Neural progenitor cell (in vitro differentiated cells): Measurements from ENCODE around the gene ATXN1. TPM values are rescaled to one million over a fixed set of nuclear protein-coding genes. Genes with fewer than 3 reads are reported as not detected.
"Not testable (repeated sequence)": the region's sequence is repeated elsewhere in the genome, so short reads cannot be mapped to it uniquely, and the experiment has no call there.

ENCODE experiments used
- DNase-seq: peaks from one replicate; pipeline ENCODE4 v3.0.0-alpha.2; 2016; ENCODE audit warnings: low spot score
- H2AFZ ChIP-seq: fragments of 200-600 bp; sonication (generic); replicated peaks from 2 replicates; pipeline ENCODE4 v1.6.1; 2016; ENCODE audit warnings: antibody characterized with exemption
- H3F3A ChIP-seq: fragments of 200-600 bp; sonication (generic); 2 replicates; pipeline ENCODE4 v1.6.1; 2016; ENCODE audit warnings: antibody characterized with exemption, low read depth
- H3K27ac ChIP-seq: fragments of 200-600 bp; sonication (generic); 2 replicates; pipeline ENCODE4 v1.5.1; 2016; ENCODE audit warnings: mild to moderate bottlenecking
- H3K27me3 ChIP-seq: fragments of 200-600 bp; sonication (generic); 2 replicates; pipeline ENCODE4 v1.6.1; 2016; ENCODE audit warnings: mild to moderate bottlenecking, moderate library complexity
- H3K36me3 ChIP-seq: fragments of 200-600 bp; sonication (generic); 2 replicates; pipeline ENCODE4 v1.5.1; 2016
- H3K4me1 ChIP-seq: fragments of 200-600 bp; sonication (generic); 2 replicates; pipeline ENCODE4 v1.6.1; 2016; ENCODE audit warnings: mixed run types
- H3K4me2 ChIP-seq: fragments of 200-600 bp; sonication (generic); 2 replicates; pipeline ENCODE4 v1.6.1; 2016
- H3K4me3 ChIP-seq: fragments of 200-600 bp; sonication (generic); 2 replicates; pipeline ENCODE4 v1.5.1; 2016
- H3K79me2 ChIP-seq: fragments of 200-600 bp; sonication (generic); 2 replicates; pipeline ENCODE4 v1.6.1; 2016; ENCODE audit warnings: low read depth
- H3K9ac ChIP-seq: fragments of 200-600 bp; sonication (generic); 2 replicates; pipeline ENCODE4 v1.6.1; 2016
- H3K9me3 ChIP-seq: fragments of 200-600 bp; sonication (generic); 2 replicates; pipeline ENCODE4 v1.5.1; 2016; ENCODE audit warnings: low read depth
- H4K20me1 ChIP-seq: fragments of 200-600 bp; sonication (generic); 2 replicates; pipeline ENCODE4 v1.6.1; 2016; ENCODE audit warnings: low read depth
- H3K27ac Mint-ChIP-seq: 3 replicates; pipeline ENCODE4 v1.8.0; 2021; ENCODE audit warnings: mixed read lengths
- H3K27me3 Mint-ChIP-seq: 2 replicates; pipeline ENCODE4 v1.8.0; 2022; ENCODE audit warnings: low read depth, mild to moderate bottlenecking, inconsistent platforms, moderate library complexity, mixed read lengths; ENCODE audit not compliant: insufficient read depth
- H3K36me3 Mint-ChIP-seq: 3 replicates; pipeline ENCODE4 v1.8.0; 2021; ENCODE audit warnings: mixed read lengths
- H3K4me1 Mint-ChIP-seq: 3 replicates; pipeline ENCODE4 v1.8.0; 2021; ENCODE audit warnings: mixed read lengths
- H3K4me3 Mint-ChIP-seq: 3 replicates; pipeline ENCODE4 v1.8.0; 2021; ENCODE audit warnings: mild to moderate bottlenecking, moderate library complexity, mixed read lengths
- H3K9me3 Mint-ChIP-seq: 3 replicates; pipeline ENCODE4 v1.8.0; 2020; ENCODE audit warnings: mixed read lengths
- CTCF ChIP-seq: fragments of 200-600 bp; sonication (generic); IDR thresholded peaks from 2 replicates; pipeline ENCODE4 v1.5.1; 2017; ENCODE audit warnings: antibody characterized with exemption, mild to moderate bottlenecking
- EZH2 ChIP-seq: fragments of 200-600 bp; sonication (generic); IDR thresholded peaks from 2 replicates; pipeline ENCODE4 v1.6.1; 2017; ENCODE audit warnings: antibody characterized with exemption, mild to moderate bottlenecking, moderate library complexity
- EZH2phosphoT487 ChIP-seq: fragments of 200-600 bp; sonication (generic); IDR thresholded peaks from 2 replicates; pipeline ENCODE4 v1.6.1; 2017; ENCODE audit warnings: antibody characterized with exemption
- total RNA-seq: library from RNA; depleted of rRNA; stranded (reverse); fragments of >200 nt; gene quantifications from 2 replicates; pipeline ENCODE4 v1.2.3, GENCODE V29; 2015; ENCODE audit warnings: low replicate concordance

ATXN1 gene
- total RNA-seq, 1 donor from 2014 or later: 3.6 TPM

GRCh38 chr6:16619777-16620176, 141.5 kb downstream of the ATXN1 start:
- Histone ChIP-seq H4K20me1 (no peaks in the 10 kb centered on the region), H3K36me3 (no peaks in the 10 kb centered on the region), H3K27me3 (no peaks in the 10 kb centered on the region), H3K27ac (no peak overlapping the region), H3K79me2 (no peaks in the 10 kb centered on the region), H3K9ac (no peak overlapping the region), H2AFZ (no peak overlapping the region), H3F3A (no peaks in the 10 kb centered on the region), H3K9me3 (no peaks in the 10 kb centered on the region), H3K4me3 (no peak overlapping the region), H3K4me2 (no peak overlapping the region), H3K4me1 (no peaks in the 10 kb centered on the region)
- Mint-ChIP-seq H3K36me3 (no peaks in the 10 kb centered on the region), H3K27me3 (no peaks in the 10 kb centered on the region), H3K27ac (no peak overlapping the region), H3K9me3 (no peaks in the 10 kb centered on the region), H3K4me1 (no peaks in the 10 kb centered on the region), H3K4me3 (no peak overlapping the region)
- TF ChIP-seq EZH2: no peak
- no peak for TF ChIP-seq CTCF
- TF ChIP-seq EZH2phosphoT487: no peak
- DNase-seq: no peak

GRCh38 chr6:16618962-16619361, 142.3 kb downstream of the ATXN1 start:
- Histone ChIP-seq H2AFZ (no peak overlapping the region), H3K9ac (no peak overlapping the region), H3K9me3 (no peaks in the 10 kb centered on the region), H3K36me3 (no peaks in the 10 kb centered on the region), H3K4me1 (no peaks in the 10 kb centered on the region), H3F3A (no peaks in the 10 kb centered on the region), H3K27ac (no peak overlapping the region), H3K4me2 (no peak overlapping the region), H3K79me2 (no peaks in the 10 kb centered on the region), H3K4me3 (no peak overlapping the region), H3K27me3 (no peaks in the 10 kb centered on the region), H4K20me1 (no peaks in the 10 kb centered on the region)
- H3K9me3 Mint-ChIP-seq: no peaks in the 10 kb centered on the region
- DNase-seq: no peak
- no peak overlapping the region for H3K4me3 Mint-ChIP-seq
- H3K27me3 Mint-ChIP-seq: no peaks in the 10 kb centered on the region
- no peaks in the 10 kb centered on the region for H3K36me3 Mint-ChIP-seq
- no peak for TF ChIP-seq EZH2
- TF ChIP-seq CTCF: no peak
- no peak for TF ChIP-seq EZH2phosphoT487
- no peaks in the 10 kb centered on the region for H3K4me1 Mint-ChIP-seq
- H3K27ac Mint-ChIP-seq: no peak overlapping the region

- H3K27ac ChIP-seq, H3K27ac Mint-ChIP-seq, DNase-seq, H3K4me1 ChIP-seq, H2AFZ ChIP-seq, H3K9me3 Mint-ChIP-seq, H3K9me3 ChIP-seq, H3K4me3 ChIP-seq, H4K20me1 ChIP-seq, H3K36me3 Mint-ChIP-seq, H3K27me3 Mint-ChIP-seq, H3K79me2 ChIP-seq, H3K27me3 ChIP-seq, H3K4me3 Mint-ChIP-seq, H3K4me1 Mint-ChIP-seq, H3F3A ChIP-seq, H3K9ac ChIP-seq, H3K36me3 ChIP-seq, H3K4me2 ChIP-seq: not testable (repeated sequence)
Measured at GRCh38 chr6:16615215-16615614, 146.0 kb downstream of the ATXN1 start.

GRCh38 chr6:16614143-16614542, 147.1 kb downstream of the ATXN1 start:
- not testable (repeated sequence) for H3K9me3 ChIP-seq, H3K36me3 ChIP-seq, H3F3A ChIP-seq, H3K9ac ChIP-seq, H3K4me3 Mint-ChIP-seq, H3K4me1 Mint-ChIP-seq, H3K27me3 ChIP-seq, H3K27me3 Mint-ChIP-seq, H3K9me3 Mint-ChIP-seq, H3K36me3 Mint-ChIP-seq, H3K4me3 ChIP-seq, H2AFZ ChIP-seq, H3K27ac Mint-ChIP-seq, H3K4me2 ChIP-seq, H4K20me1 ChIP-seq, H3K27ac ChIP-seq, H3K79me2 ChIP-seq, H3K4me1 ChIP-seq, DNase-seq

- not testable (repeated sequence) for H3K9me3 ChIP-seq, H3K4me3 Mint-ChIP-seq, H4K20me1 ChIP-seq
Measured at GRCh38 chr6:16613504-16613903, 147.8 kb downstream of the ATXN1 start.

More at GRCh38 chr6:16613504-16613903, 147.8 kb downstream of the ATXN1 start:
- H3K27me3 ChIP-seq, H3K79me2 ChIP-seq, H3K9ac ChIP-seq, H3K27ac ChIP-seq, H3K4me1 ChIP-seq, H3K9me3 Mint-ChIP-seq, DNase-seq, H3K4me3 ChIP-seq, H2AFZ ChIP-seq, H3K27me3 Mint-ChIP-seq, H3K4me1 Mint-ChIP-seq, H3K36me3 Mint-ChIP-seq, H3K36me3 ChIP-seq, H3F3A ChIP-seq, H3K27ac Mint-ChIP-seq, H3K4me2 ChIP-seq: not testable (repeated sequence)
